ENCODE data around the gene SGSM2. TPM values are rescaled to one million over a fixed set of nuclear protein-coding genes. Genes with fewer than 3 reads are reported as not detected.
A peak's percentile ranks its signal among the peaks of the same experiment; 100 is the strongest.

The SGSM2 gene
- total RNA-seq, 1 experiment from 2014 or later: 62.0 TPM

DNA sequence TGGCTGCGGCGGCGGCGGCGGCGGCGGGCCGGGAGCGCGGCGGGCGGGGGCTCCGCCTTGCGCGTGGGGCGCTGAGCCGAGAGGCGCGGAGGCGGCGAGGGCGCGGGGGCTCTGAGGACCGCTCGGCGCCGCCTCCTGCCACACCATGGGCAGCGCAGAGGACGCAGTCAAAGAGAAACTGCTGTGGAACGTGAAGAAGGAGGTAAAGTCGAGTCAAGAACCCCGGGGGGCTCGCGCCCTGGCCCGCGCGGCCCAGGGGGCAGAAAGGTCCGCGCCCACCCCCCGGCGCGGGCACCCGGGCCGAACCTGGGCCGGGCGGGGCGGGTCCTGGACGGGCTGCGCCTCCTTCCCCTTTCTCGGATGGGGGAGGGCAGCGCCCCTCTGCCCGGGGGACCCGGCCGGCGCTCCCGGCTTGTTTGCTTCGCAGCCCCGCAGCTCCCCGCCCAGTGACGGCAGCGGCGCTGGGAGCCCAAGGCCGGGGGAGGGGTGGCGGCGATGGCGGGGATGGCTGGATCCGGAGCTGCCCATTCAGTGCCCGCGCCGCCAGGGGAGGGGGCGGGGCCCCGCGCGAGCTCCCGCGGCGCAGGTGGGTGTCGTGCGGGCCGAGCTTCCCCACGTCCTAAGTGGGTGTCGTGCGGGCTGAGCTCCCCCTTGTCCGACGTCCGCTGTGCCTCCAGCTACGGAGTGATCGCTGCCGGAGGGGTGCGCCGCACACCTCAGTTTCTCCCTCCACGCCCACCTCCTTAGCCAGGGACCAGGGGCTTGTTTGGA lies 428 bp downstream of the SGSM2 start:
- CTCF ChIA-PET: interaction anchor here (0.6 to 3.1 kb wide), 4 partner anchors 8 to 388 kb away, joined by 3 to 33 read pairs (median 4); no protein-coding TSS in a partner anchor
- peaks cover 27% of the 10 kb centered on the region for H3K36me3 ChIP-seq (ENCODE audit: low read depth)
- peaks cover 20% of the 10 kb centered on the region; the same call in 1 of the 2 replicates for H3K4me1 ChIP-seq (replicated peaks; ENCODE audit: insufficient read depth)
- peak overlapping the region; percentile 100 for H3K4me2 ChIP-seq
- no peaks in the 10 kb centered on the region for H3K27me3 ChIP-seq (ENCODE audit: insufficient read depth, low read depth)
- no peak overlapping the region; the same call in 1 of the 2 replicates for H3K27ac ChIP-seq
- peak overlapping the region; percentile 90 for H3K4me3 ChIP-seq
- intact Hi-C loops (cut with micrococcal nuclease; ENCODE audit: unreplicated experiment): loop anchor here (1.0 to 2.0 kb wide), 3 partner anchors 9 to 22 kb away; no protein-coding TSS in a partner anchor
- DNase-seq: peak; percentile 53 to 78
- no peaks in the 10 kb centered on the region for H3K9me2 ChIP-seq (ENCODE audit: insufficient read depth)
- no peaks in the 10 kb centered on the region for H4K20me1 ChIP-seq (ENCODE audit: insufficient read depth)
- TF ChIP-seq CTCF (conservative IDR thresholded peaks at IDR 0.05) (no peak), EZH2 (IDR thresholded peaks at IDR 0.05; ENCODE audit: low read depth) (no peak)
- POLR2A ChIA-PET (ENCODE audit: unreplicated experiment): interaction anchor here (0.6 to 1.4 kb wide), 7 partner anchors 10 to 565 kb away, joined by 3 to 11 read pairs (median 4); partner anchors contain the start of genes SMG6 and SRR
- H3F3A ChIP-seq (ENCODE audit: insufficient read depth, low read depth): peaks cover 19% of the 10 kb centered on the region; the same call in 1 of the 2 replicates
- H3K79me2 ChIP-seq (ENCODE audit: low read depth): peaks cover 52% of the 10 kb centered on the region
- no TSS peak for BruUV-seq (replicated peaks)
- H3K9me3 ChIP-seq (ENCODE audit: insufficient read depth, low read depth): no peaks in the 10 kb centered on the region
- peak overlapping the region; percentile 91 for H2AFZ ChIP-seq

GRCh38 chr17:2338315-2338657 lies 985 bp downstream of the SGSM2 start:
- DNase-seq: no peak
- ChIA-PET CTCF (interaction anchor here (0.6 to 3.1 kb wide), 4 partner anchors 8 to 387 kb away, joined by 3 to 33 read pairs (median 4); no protein-coding TSS in a partner anchor), POLR2A (ENCODE audit: unreplicated experiment) (interaction anchor here (0.6 to 1.4 kb wide), 7 partner anchors 10 to 566 kb away, joined by 3 to 11 read pairs (median 4); partner anchors contain the start of genes SMG6 and SRR)
- Histone ChIP-seq H3K27ac (no peak overlapping the region; the same call in 1 of the 2 replicates), H3K36me3 (ENCODE audit: low read depth) (peaks cover 22% of the 10 kb centered on the region), H3F3A (ENCODE audit: insufficient read depth, low read depth) (peaks cover 19% of the 10 kb centered on the region; the same call in 1 of the 2 replicates), H3K27me3 (ENCODE audit: insufficient read depth, low read depth) (no peaks in the 10 kb centered on the region), H2AFZ (peak overlapping the region; percentile 91), H3K4me1 (replicated peaks; ENCODE audit: insufficient read depth) (peaks cover 20% of the 10 kb centered on the region; the same call in 1 of the 2 replicates), H3K79me2 (ENCODE audit: low read depth) (peaks cover 46% of the 10 kb centered on the region), H3K4me3 (peak overlapping the region; percentile 90), H3K4me2 (peak overlapping the region; percentile 100), H4K20me1 (ENCODE audit: insufficient read depth) (no peaks in the 10 kb centered on the region), H3K9me2 (ENCODE audit: insufficient read depth) (no peaks in the 10 kb centered on the region), H3K9me3 (ENCODE audit: insufficient read depth, low read depth) (no peaks in the 10 kb centered on the region)
- intact Hi-C loops (cut with micrococcal nuclease; ENCODE audit: unreplicated experiment): loop anchor here (1.0 kb wide), 2 partner anchors 8 to 21 kb away; no protein-coding TSS in a partner anchor
- TSS peak; percentile 22 for BruUV-seq (replicated peaks)
- no peak for TF ChIP-seq CTCF (conservative IDR thresholded peaks at IDR 0.05)
- TF ChIP-seq EZH2 (IDR thresholded peaks at IDR 0.05; ENCODE audit: low read depth): no peak

DNA sequence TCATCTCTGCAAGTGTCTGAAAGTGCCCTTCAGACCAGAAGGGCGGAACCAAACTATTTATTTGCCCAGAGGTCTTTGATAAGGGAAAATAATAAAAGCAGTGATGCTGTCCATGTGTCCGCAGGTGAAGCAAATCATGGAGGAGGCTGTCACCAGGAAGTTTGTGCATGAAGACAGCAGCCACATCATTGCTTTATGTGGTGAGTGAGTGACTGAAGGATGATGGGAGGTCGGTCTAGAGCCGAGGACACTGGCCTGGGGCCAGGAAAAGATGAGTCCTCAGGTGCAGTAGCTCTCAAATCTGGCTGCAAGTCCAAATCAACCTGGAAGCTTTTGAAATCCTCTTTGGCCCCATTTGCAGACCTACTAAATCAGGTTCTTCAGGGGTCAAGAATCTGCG lies 6.1 kb downstream of the SGSM2 start:
- H3K27me3 ChIP-seq (ENCODE audit: insufficient read depth, low read depth): no peaks in the 10 kb centered on the region
- H4K20me1 ChIP-seq (ENCODE audit: insufficient read depth): no peaks in the 10 kb centered on the region
- no peak overlapping the region for H2AFZ ChIP-seq
- ChIA-PET CTCF (no interaction called here), POLR2A (ENCODE audit: unreplicated experiment) (no interaction called here)
- no TSS peak for BruUV-seq (replicated peaks)
- peaks cover 38% of the 10 kb centered on the region for H3F3A ChIP-seq (ENCODE audit: insufficient read depth, low read depth)
- no peak overlapping the region for H3K27ac ChIP-seq
- DNase-seq: peak in 1 of 2 experiments; percentile 29
- no peak overlapping the region for H3K4me2 ChIP-seq
- no peak overlapping the region for H3K4me3 ChIP-seq
- H3K79me2 ChIP-seq (ENCODE audit: low read depth): peaks cover 6% of the 10 kb centered on the region
- intact Hi-C loops (cut with micrococcal nuclease; ENCODE audit: unreplicated experiment): no loop called here
- H3K9me3 ChIP-seq (ENCODE audit: insufficient read depth, low read depth): no peaks in the 10 kb centered on the region
- no peaks in the 10 kb centered on the region for H3K36me3 ChIP-seq (ENCODE audit: low read depth)
- H3K4me1 ChIP-seq (replicated peaks; ENCODE audit: insufficient read depth): peaks cover 31% of the 10 kb centered on the region
- no peak for TF ChIP-seq CTCF (conservative IDR thresholded peaks at IDR 0.05)
- TF ChIP-seq EZH2 (IDR thresholded peaks at IDR 0.05; ENCODE audit: low read depth): no peak
- no peaks in the 10 kb centered on the region for H3K9me2 ChIP-seq (ENCODE audit: insufficient read depth)
